NCI-H2196 treated with DMSO at 0.1 percent for 48 hours (cell line): ENCODE measurements around the gene ANGPTL2.

Source experiments
- DNase-seq: peaks from one replicate; lab custom pipeline; 2025; ENCODE audit not compliant: unreplicated experiment; lab: John Stamatoyannopoulos, UW

ANGPTL2 gene

DNA sequence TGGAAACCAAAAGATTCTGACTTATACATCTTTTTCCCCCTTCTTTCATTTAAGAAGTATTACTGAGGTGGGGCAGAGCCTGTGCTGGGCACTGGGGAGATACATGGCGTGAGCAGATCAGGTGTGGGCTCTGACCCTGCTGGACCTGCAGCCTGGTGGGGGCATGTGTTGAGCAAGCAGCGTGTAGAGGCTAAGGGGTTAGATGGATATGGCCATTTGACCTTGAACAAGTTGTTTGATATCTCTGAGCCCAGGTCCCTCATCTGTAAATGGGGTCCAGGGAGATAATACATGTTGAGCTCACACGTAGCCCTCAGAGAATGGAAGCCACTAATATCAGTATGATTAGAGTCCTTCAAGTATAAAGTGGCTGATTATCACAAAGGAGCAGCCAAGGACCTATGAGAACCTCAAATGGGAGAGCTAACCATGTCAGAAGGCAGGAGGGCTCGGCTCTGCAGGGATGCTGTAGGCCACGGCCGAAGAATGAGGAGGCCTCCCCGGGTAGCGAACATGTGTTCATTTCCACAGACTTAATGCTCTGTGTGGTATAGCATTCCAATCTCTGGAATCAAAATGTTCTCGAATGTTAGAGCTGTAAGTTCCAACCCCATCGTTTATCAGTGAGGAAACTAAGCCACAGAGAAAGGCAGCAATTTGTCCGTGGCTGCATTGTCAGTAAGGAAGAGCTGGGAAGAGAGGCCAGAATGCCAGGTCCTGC lies 15.4 kb upstream of the ANGPTL2 start:
- DNase-seq = no peak

GRCh38 chr9:127136880-127137639 lies 14.6 kb upstream of the ANGPTL2 start:
- no peak for DNase-seq

DNA sequence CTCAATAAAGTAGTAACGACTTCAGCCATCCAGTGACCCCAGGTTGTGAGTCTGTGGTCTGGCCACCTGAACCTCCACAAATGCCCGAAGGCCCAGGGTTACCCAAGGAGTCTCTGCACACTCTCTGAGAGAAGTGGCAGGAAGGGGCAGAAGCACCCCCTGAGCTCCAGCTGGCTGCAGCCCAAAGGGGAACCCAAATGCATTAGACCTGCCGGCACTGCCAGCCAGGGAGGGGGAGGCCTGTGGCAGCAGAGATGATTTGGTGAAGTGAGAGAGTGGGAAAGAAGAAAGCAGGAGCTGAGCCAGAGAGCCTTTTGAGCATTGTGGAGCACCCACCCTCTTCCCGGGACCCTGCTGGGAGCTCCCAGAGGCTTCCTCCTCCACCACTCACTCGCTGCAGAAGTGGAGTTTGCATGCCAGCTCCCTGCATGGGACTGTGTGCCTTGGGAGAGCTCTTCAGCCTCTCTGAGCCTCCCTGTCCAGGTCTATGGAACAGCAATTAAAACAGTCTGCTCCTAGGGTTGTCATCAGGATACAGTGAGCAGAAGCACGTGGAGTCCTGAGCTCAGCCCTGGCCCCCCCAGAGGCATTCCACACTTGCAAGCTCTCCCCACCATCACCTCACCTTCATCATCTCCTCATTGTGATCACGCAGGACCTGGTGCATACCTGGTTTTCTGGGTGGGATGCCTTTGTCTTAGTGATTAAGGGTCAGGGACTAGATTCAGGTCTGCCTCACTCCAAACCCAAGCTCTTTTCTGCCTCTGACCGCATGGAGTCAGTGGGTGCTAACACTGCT lies 13.8 kb upstream of the ANGPTL2 start:
- no peak for DNase-seq

- no peak for DNase-seq
These were observed 12.8 kb upstream of the ANGPTL2 start for GRCh38 chr9:127135056-127135745.

- no peak for DNase-seq
These were observed 11.3 kb upstream of the ANGPTL2 start for GRCh38 chr9:127133739-127134167.

GRCh38 chr9:127132921-127133647 lies 10.6 kb upstream of the ANGPTL2 start:
- no peak for DNase-seq

DNA sequence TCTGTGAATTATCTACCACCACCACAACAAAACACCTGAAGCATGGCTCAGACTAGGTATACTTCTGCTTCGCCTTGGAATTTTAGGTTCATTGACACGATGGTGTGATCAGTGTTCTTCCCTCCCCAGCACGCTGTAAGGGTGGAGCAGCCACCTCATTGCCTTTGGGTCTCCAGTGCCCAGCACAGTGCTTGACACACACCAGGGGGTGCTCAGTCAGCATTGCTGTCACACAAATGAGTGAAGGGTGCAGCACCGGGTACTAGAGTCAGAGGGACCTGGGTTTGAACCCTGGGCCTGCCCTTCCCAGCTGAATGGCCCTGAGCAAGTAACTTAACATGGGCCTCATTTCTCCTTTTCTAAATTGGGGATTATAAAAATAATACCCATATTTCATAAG lies 9.9 kb upstream of the ANGPTL2 start:
- no peak for DNase-seq

DNA sequence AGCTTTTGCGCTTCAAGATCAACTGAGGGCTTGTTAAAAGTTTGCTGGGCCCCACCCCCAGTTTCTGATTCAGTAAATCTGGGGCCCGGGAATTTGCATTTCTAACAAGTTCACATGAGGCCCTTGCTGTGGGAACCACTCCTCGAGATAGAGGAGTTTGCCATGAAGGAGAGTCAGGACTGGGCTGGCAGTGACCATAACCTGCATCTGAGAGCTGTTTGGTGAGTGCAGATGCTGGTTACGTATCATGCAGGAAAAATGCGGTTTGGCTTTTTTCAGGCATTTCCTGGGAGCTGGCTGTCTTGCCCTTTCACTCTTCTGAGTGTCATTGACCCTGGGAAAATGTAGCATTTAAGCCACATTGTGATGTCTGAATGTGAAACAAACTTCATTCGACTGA lies 9.4 kb upstream of the ANGPTL2 start:
- DNase-seq = no peak

DNA sequence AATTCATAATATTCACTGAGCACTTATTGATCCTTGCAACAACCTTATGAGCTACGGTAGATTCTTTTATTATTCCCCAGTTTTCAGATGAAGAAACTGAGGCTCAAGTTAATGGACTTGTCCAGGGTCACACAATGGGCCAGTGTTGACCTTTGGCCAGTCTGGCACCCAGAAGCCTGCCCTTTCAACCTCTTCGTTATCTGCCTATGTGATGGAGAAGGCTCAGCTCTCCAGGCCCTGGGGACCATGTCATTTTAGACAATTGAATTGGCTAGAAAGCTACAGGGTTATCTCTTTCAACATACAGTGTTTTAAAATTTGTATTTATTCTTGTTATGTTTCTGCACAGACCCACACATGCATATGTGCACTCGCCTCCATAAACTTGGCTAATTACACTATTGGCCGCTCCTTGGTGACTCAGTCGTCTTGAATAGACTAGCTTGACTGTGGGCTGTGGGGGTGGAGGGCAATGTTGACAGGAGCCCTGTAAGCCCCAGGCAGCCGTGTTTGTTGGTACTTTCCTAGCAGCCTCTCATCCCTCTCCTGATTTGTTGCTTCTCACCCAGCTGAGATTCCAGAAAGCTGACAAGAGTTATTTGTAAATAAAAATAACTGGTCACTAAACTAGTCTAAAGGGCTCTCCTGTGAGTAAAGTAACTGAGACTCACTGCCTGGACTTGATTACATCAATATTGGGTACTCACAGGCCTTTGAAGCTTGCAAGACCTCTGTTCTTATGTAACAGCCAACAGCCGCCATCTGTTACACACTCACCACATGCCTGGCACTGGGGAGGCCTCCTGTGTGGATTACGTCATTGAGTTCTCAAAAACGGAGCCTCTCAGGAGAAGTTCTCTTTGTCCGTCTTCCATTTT lies 8.5 kb upstream of the ANGPTL2 start:
- no peak for DNase-seq

DNA sequence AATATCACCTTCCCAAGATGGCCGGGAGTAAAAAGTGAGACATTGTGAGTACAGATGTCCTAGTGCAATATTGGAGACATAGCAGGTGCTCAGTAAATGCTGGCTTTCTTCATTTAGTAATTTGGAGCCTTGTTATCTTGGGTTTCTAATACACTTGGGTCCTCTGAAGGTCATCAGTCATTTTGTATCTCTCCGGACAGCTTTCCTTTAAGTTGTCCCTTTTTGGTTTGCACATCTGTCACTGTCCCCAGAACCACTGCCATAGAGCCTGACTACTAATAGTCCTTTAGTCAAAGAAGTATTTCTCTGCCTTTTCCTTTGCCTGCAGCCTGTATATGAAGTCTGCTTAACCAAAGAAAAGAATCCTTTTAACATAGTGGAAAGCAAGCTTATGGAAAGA lies 7.8 kb upstream of the ANGPTL2 start:
- no peak for DNase-seq

GRCh38 chr9:127129718-127130085 lies 7.3 kb upstream of the ANGPTL2 start:
- DNase-seq = no peak

DNA sequence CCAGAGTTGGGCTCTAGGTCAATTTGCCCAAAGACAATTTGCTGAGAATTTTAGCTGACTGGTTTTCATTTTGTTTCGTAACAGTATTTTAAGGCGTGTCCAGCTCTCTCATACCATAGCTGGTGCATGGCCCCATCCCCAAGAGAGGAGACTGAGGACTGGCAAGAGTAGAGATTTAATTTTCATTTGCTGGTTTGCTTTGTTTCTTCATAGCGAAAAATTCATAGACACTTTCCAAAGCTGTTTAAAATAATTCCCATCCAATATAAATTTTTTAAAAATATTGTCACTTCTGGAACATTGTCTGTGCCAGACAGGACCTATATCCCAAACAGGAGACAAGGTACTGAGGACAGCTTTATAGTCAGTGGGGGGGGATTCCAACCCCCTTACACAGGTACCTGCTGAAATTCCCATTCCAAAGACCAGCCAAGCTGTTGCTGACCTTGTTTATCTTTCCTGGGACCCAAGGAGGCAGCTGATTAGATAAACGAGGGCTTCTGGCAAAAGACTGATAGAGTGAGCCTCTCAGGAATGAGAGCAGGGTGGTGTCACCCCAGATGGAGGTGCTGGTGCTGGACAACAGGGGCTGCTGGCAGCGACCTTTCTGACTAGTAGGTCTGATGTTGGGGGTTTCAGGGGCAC lies 6.8 kb upstream of the ANGPTL2 start:
- DNase-seq = no peak

DNA sequence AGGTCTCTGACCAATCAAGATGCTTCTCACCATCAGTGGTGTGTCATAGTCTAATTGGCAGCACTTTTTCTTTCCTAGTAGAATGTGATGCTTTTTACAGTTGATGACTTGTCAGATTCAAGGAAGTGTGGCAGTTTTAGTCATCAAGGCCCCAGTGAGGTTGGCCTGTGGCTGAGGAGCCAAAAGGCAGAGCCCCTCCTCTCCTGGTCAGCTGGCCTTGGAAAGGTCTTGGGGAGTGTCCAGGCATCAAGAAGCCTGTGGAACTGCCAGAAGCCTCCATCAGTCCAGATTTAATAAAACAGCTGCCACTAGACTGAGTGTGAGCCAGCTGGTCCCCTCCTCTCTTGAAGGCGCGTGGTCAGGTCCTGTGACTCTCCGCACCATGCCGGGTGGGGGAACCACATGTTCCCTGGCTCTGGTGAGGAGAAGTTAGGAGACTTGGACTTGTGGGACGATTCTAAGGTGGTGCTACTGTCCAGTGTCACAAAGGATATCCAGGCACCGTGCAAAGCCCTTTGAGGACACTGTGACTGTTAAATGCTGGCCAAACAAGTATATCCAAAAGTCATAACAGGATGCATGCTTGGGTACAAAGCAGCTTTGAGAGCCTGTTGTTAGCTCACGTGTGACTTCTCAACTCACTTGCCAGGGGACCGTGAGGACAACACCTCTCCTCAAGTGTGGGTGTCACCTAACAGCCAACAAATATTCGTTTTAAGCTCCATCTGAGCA lies 6.1 kb upstream of the ANGPTL2 start:
- no peak for DNase-seq

DNA sequence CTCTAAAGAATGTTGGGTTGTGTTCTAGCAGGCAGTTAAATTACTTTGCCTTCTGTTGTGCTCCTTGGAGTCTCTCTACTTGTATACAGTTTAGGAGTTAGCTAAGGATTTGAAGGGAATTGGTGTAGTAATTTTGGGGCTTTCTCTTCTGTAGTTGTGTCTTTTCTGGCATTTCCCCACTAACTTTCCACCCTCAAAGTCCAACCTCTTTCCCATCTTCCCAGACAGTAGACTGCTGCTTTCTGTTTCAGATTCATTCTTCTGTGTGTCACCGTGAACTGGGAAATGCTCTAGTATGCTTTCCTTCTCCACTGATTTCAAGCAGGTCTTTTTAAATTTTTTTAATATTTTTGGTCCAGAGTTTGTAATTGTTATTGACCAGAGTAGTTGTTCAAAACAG lies 4.5 kb upstream of the ANGPTL2 start:
- DNase-seq = no peak

DNA sequence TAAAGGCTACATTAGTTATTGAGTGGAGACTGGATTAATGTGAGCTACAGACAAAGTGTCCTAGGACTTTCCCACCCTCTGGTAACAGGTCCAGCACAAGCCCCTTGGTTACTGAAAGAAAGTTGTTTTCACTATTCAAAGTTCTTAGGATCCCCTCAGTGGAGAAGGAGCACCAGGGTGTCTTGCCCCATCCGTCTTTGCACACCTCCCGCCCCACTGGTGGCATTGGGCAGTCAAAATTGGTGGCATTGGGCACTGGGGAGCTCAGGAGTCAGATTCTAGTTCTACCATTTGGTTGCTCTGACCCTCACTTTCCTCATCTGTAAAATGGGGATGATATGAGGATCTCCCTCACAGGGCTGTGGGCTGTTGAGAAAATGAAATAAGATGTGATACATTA lies 2.4 kb upstream of the ANGPTL2 start:
- no peak for DNase-seq

DNA sequence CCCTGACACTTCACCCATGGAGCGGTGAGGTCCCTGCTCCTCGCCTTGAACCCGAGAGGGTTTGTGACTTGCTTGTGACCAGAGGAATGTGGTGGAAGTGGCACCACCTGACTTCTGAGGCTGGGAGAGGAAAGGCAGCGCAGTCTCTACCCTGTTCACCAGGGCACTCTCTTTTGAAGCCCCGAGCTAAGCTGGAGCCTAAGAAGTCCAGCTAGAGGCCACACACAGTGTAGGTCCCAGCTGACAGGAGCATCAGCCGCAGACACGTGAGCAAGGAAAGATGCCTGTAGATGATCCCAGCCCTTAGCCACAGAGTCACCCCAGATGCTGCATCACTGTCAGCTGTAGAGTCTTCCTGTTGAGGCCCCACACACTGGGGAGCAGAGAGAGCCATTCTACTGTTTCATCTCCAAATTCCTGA lies 1.7 kb upstream of the ANGPTL2 start:
- DNase-seq = no peak

GRCh38 chr9:127123064-127123890 lies 842 bp upstream of the ANGPTL2 start:
- DNase-seq = no peak
